ENCODE data around the gene LAG3.

Gene LAG3

GRCh38 chr12:6747216-6747615 lies 25.1 kb upstream of the LAG3 start:
- TF ChIP-seq CTCF (IDR thresholded peaks at IDR 0.05; ENCODE audit: insufficient read depth, low read depth, low read length, missing control alignments): no peak
- H3K4me3 ChIP-seq (ENCODE audit: low read length): no peak overlapping the region
- no peak for DNase-seq (ENCODE audit: low read depth)

- TF ChIP-seq CTCF (IDR thresholded peaks at IDR 0.05; ENCODE audit: insufficient read depth, low read depth, low read length, missing control alignments): no peak
- no peak overlapping the region for H3K4me3 ChIP-seq (ENCODE audit: low read length)
- DNase-seq (ENCODE audit: low read depth): no peak
These were observed 23.6 kb upstream of the LAG3 start for GRCh38 chr12:6748761-6749160.

- peak; percentile 70 for DNase-seq (ENCODE audit: low read depth)
- TF ChIP-seq CTCF (IDR thresholded peaks at IDR 0.05; ENCODE audit: insufficient read depth, low read depth, low read length, missing control alignments): no peak
- H3K4me3 ChIP-seq (ENCODE audit: low read length): peak overlapping the region; percentile 22
These were observed 21.8 kb upstream of the LAG3 start for GRCh38 chr12:6750506-6750905.

- DNase-seq (ENCODE audit: low read depth): no peak
- no peak for TF ChIP-seq CTCF (IDR thresholded peaks at IDR 0.05; ENCODE audit: insufficient read depth, low read depth, low read length, missing control alignments)
- H3K4me3 ChIP-seq (ENCODE audit: low read length): peak overlapping the region; percentile 87
These were observed 20.6 kb upstream of the LAG3 start for GRCh38 chr12:6751767-6752166.

GRCh38 chr12:6752167-6752920 lies 20.0 kb upstream of the LAG3 start:
- DNase-seq (ENCODE audit: low read depth): peak; percentile 35
- peak overlapping the region; percentile 87 for H3K4me3 ChIP-seq (ENCODE audit: low read length)
- peak; percentile 36 for TF ChIP-seq CTCF (IDR thresholded peaks at IDR 0.05; ENCODE audit: insufficient read depth, low read depth, low read length, missing control alignments)

- DNase-seq (ENCODE audit: low read depth): peak; percentile 99
- no peak for TF ChIP-seq CTCF (IDR thresholded peaks at IDR 0.05; ENCODE audit: insufficient read depth, low read depth, low read length, missing control alignments)
- peak within 1 kb of the TSS; percentile 87 for H3K4me3 ChIP-seq (ENCODE audit: low read length)
These were observed 19.2 kb upstream of the LAG3 start, which contains the start of gene MLF2 for GRCh38 chr12:6752921-6753771. MLF2 (minus strand) TSS chr12:6753141; CDS start chr12:6752334, 807 bp downstream.
